Measurements from ENCODE around the gene LNPK. TPM values are rescaled to one million over a fixed set of nuclear protein-coding genes. Genes with fewer than 3 reads are reported as not detected.
"Not testable (repeated sequence)": the region's sequence is repeated elsewhere in the genome, so short reads cannot be mapped to it uniquely, and the experiment has no call there.

LNPK gene
- total and polyA plus RNA-seq, 4 experiments from 2014 or later = 17.5 to 31.3 (median 26.1) TPM

DNA sequence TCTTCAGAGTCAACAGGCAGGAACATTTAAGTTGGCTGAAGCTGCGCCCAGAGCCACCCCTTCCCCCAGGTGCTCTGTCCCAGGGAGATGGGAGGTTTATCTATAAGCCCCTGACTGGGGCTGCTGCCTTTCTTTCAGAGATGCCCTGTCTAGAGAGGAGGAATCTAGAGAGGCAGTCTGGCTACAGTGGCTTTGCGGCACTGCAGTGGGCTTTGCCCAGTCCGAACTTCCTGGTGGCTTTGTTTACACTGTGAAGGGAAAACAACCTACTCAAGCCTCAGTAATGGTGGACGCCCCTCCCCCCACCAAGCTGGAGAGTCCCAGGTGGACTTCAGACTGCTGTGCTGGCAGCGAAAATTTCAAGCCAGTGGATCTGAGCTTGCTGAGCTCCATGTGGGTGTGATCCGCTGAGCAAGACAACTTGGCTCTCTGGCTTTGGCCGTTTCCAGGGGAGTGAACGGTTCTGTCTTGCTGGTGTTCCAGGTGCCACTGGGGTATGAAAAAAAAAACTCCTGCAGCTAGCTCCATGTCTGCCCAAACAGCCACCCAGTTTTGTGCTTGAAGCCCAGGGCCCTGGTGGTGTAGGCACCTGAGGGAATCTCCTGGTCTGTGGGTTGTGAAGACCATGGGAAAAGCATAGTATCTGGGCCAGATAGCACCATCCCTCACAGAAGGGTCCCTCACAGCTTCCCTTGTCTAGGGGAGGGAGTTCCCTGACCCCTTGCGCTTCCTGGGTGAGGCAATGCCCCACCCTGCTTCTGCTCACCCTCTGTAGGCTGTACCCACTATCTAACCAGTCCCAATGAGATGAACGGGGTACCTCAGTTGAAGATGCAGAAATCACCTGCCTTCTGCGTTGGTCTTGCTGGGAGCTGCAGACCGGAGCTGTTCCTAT, 88.0 kb downstream of the LNPK start:
- H3K4me3 Mint-ChIP-seq; intact Hi-C loops (cut with micrococcal nuclease); H3K36me3 Mint-ChIP-seq; CTCF ChIA-PET (ENCODE audit: partially characterized antibody); H3K4me1 Mint-ChIP-seq; H3K36me3 ChIP-seq (ENCODE audit: insufficient read depth, low read length); H3K4me3 ChIP-seq (ENCODE audit: low read length in 2 of 2); H3K27ac Mint-ChIP-seq; H3K27me3 ChIP-seq (ENCODE audit: insufficient read depth, low read length); DNase-seq; H3K9me3 Mint-ChIP-seq; H3K4me1 ChIP-seq (ENCODE audit: insufficient read depth, low read length); H3K27ac ChIP-seq (ENCODE audit: low read depth, low read length); H3K9me3 ChIP-seq (ENCODE audit: control insufficient read depth in 1 of 2, low read length in 2 of 2); POLR2A ChIA-PET (ENCODE audit: partially characterized antibody): not testable (repeated sequence)
- peaks cover 9 to 11% of the 10 kb centered on the region in 2 donors for H3K27me3 Mint-ChIP-seq

DNA sequence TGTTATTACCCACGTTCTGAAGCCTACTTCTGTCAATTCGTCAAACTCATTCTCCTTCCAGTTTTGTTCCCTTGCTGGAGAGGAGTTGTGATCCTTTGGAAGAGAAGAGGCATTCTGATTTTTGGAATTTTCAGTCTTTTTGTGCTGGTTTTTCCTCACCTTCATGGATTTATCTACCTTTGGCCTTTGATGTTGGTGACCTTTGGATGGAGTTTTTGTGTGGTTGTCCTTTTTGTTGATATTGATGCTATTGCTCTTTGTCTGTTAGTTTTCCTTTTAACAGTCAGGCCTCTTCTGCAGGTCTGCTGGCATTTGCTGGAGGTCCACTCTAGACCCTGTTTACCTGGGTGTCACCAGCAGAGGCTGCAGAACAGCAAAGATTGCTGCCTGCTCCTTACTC, 88.8 kb downstream of the LNPK start:
- H3K36me3 Mint-ChIP-seq; H3K4me3 Mint-ChIP-seq; H3K27ac Mint-ChIP-seq; POLR2A ChIA-PET (ENCODE audit: partially characterized antibody); H3K4me1 Mint-ChIP-seq; DNase-seq; H3K36me3 ChIP-seq (ENCODE audit: insufficient read depth, low read length); H3K27ac ChIP-seq (ENCODE audit: low read depth, low read length); intact Hi-C loops (cut with micrococcal nuclease); H3K27me3 ChIP-seq (ENCODE audit: insufficient read depth, low read length); H3K4me1 ChIP-seq (ENCODE audit: insufficient read depth, low read length); H3K9me3 ChIP-seq (ENCODE audit: control insufficient read depth in 1 of 2, low read length in 2 of 2); H3K4me3 ChIP-seq (ENCODE audit: low read length in 2 of 2); CTCF ChIA-PET (ENCODE audit: partially characterized antibody); H3K9me3 Mint-ChIP-seq: not testable (repeated sequence)
- peaks cover 11 to 14% of the 10 kb centered on the region in 2 donors for H3K27me3 Mint-ChIP-seq

DNA sequence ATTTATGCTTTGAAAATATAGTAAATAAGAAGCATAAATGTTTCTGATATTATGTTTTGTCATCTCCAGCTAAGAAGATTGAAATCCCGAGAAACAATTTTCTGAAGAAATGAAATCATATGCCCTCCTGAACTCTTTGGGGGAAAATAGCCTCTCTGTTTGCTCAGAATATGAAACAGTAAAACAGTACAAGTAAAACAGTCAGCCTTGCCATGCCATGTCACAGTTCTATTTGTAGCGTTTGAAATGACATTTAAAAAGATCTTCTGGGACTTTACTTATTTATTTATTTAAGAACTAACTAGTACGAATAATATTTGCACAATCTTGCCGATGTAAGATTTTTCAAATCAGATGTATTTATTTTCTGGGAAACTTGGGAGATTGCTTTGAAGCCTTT, 98.0 kb downstream of the LNPK start:
- no peak overlapping the region for H3K4me3 Mint-ChIP-seq
- H3K9me3 Mint-ChIP-seq = peaks cover 0 to 4% (median 0%) of the 10 kb centered on the region in 8 donors
- no peak overlapping the region for H3K27ac Mint-ChIP-seq

DNA sequence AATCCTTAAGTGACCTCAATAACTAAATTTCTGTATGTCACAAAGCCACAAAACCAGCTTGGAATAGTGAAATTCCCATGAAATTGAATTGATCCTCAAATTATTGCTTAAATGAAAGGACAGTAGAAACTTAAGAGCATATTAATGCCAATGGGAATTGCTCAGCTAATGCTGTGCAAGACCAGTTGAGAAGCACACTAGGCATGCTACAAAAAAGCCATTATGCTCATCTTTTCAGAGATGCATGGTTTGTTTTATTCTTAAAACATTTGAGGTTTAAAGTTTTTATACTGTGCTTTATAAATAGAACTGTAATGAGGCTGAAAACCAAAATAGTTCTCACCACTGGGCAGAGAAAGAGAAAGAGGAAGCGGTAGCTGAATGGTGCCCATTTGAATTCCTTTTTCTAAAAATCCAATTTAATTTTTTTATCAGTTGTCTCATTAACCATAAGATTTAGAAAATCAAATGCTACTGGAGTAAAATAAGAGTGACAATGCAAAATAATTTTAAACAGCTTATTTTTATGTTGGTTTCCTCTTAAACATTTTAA, 98.6 kb downstream of the LNPK start:
- Mint-ChIP-seq H3K27ac (no peak overlapping the region), H3K36me3 (no peaks in the 10 kb centered on the region), H3K4me1 (no peaks in the 10 kb centered on the region), H3K4me3 (no peak overlapping the region), H3K9me3 (peaks cover 0 to 4% (median 0%) of the 10 kb centered on the region in 8 donors), H3K27me3 (peaks cover 11 to 22% of the 10 kb centered on the region in 2 donors)
- Histone ChIP-seq H3K36me3 (ENCODE audit: insufficient read depth, low read length) (no peaks in the 10 kb centered on the region), H3K9me3 (ENCODE audit: control insufficient read depth in 1 of 2, low read length in 2 of 2) (no peaks in the 10 kb centered on the region), H3K4me1 (ENCODE audit: insufficient read depth, low read length) (no peaks in the 10 kb centered on the region), H3K27me3 (ENCODE audit: insufficient read depth, low read length) (no peaks in the 10 kb centered on the region), H3K4me3 (ENCODE audit: low read length in 2 of 2) (no peak overlapping the region), H3K27ac (ENCODE audit: low read depth, low read length) (no peak overlapping the region)
- POLR2A ChIA-PET (ENCODE audit: partially characterized antibody) = no interaction called here
- intact Hi-C loops (cut with micrococcal nuclease) = no loop called here
- no peak for DNase-seq
- CTCF ChIA-PET (ENCODE audit: partially characterized antibody) = no interaction called here

More for the DNA sequence above, 98.0 kb downstream of the LNPK start:
- no peaks in the 10 kb centered on the region for H3K9me3 ChIP-seq (ENCODE audit: control insufficient read depth in 1 of 2, low read length in 2 of 2)
- no peak overlapping the region for H3K4me3 ChIP-seq (ENCODE audit: low read length in 2 of 2)
- H3K4me1 ChIP-seq (ENCODE audit: insufficient read depth, low read length) = no peaks in the 10 kb centered on the region
- H3K27ac ChIP-seq (ENCODE audit: low read depth, low read length) = no peak overlapping the region
- intact Hi-C loops (cut with micrococcal nuclease) = no loop called here
- ChIA-PET POLR2A (ENCODE audit: partially characterized antibody) (no interaction called here), CTCF (ENCODE audit: partially characterized antibody) (no interaction called here)
- Mint-ChIP-seq H3K36me3 (no peaks in the 10 kb centered on the region), H3K27me3 (peaks cover 12 to 22% of the 10 kb centered on the region in 2 donors), H3K4me1 (no peaks in the 10 kb centered on the region)
- H3K36me3 ChIP-seq (ENCODE audit: insufficient read depth, low read length) = no peaks in the 10 kb centered on the region
- H3K27me3 ChIP-seq (ENCODE audit: insufficient read depth, low read length) = no peaks in the 10 kb centered on the region
- DNase-seq = no peak

DNA sequence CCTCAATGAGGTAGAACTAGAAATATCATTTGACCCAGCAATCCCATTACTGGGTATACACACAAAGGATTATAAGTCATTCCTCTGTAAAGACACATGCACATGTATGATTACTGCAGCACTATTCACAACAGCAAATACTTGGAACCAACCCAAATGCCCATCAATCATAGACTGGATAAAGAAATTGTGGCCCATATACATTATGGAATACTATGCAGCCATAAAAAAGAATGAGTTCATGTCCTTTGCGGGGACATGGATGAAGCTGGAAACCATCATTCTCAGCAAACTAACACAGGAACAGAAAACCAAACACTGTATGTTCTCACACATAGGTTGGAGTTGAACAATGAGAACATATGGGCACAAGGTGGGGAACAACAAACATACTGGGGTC, 106.1 kb downstream of the LNPK start:
- H3K9me3 Mint-ChIP-seq = not testable (repeated sequence)

DNA sequence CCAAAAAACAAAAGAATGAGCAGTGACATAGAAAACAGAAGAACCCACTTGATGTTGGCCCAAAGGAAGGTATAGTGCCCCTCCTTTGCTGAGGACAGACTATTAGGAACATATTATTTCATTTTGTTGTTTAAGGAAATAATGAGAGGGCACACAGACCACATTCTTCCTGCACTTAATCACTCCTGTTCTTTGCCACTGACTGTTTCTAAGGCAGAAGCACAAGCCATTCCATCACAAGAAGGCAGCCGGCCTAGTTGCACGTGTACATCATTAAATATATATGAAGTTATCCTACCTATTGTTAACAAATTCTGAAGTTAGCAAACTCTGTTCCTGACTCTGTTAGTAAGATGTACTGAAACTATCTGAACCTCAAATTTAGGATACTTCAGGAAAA, 110.0 kb downstream of the LNPK start:
- no peak for DNase-seq
- H3K4me3 Mint-ChIP-seq = no peak overlapping the region
- H3K36me3 Mint-ChIP-seq = no peaks in the 10 kb centered on the region
- H3K27ac ChIP-seq (ENCODE audit: low read depth, low read length) = no peak overlapping the region
- no peaks in the 10 kb centered on the region for H3K4me1 Mint-ChIP-seq
- no peak overlapping the region for H3K27ac Mint-ChIP-seq
- intact Hi-C loops (cut with micrococcal nuclease) = no loop called here
- H3K9me3 ChIP-seq (ENCODE audit: control insufficient read depth in 1 of 2, low read length in 2 of 2) = no peaks in the 10 kb centered on the region
- no peak overlapping the region for H3K4me3 ChIP-seq (ENCODE audit: low read length in 2 of 2)
- H3K9me3 Mint-ChIP-seq = peaks cover 0 to 8% (median 0%) of the 10 kb centered on the region in 8 donors
- H3K27me3 Mint-ChIP-seq = peaks cover 9 to 10% of the 10 kb centered on the region in 2 donors
- ChIA-PET POLR2A (ENCODE audit: partially characterized antibody) (no interaction called here), CTCF (ENCODE audit: partially characterized antibody) (no interaction called here)
- no peaks in the 10 kb centered on the region for H3K27me3 ChIP-seq (ENCODE audit: insufficient read depth, low read length)
- no peaks in the 10 kb centered on the region for H3K36me3 ChIP-seq (ENCODE audit: insufficient read depth, low read length)
- H3K4me1 ChIP-seq (ENCODE audit: insufficient read depth, low read length) = no peaks in the 10 kb centered on the region

More for the DNA sequence above, 106.1 kb downstream of the LNPK start:
- H3K36me3 ChIP-seq (ENCODE audit: insufficient read depth, low read length); H3K9me3 ChIP-seq (ENCODE audit: control insufficient read depth in 1 of 2, low read length in 2 of 2); intact Hi-C loops (cut with micrococcal nuclease); H3K4me1 ChIP-seq (ENCODE audit: insufficient read depth, low read length); DNase-seq; H3K27me3 Mint-ChIP-seq; H3K4me3 Mint-ChIP-seq; H3K27ac Mint-ChIP-seq; POLR2A ChIA-PET (ENCODE audit: partially characterized antibody); CTCF ChIA-PET (ENCODE audit: partially characterized antibody); H3K27me3 ChIP-seq (ENCODE audit: insufficient read depth, low read length); H3K4me3 ChIP-seq (ENCODE audit: low read length in 2 of 2); H3K4me1 Mint-ChIP-seq; H3K36me3 Mint-ChIP-seq; H3K27ac ChIP-seq (ENCODE audit: low read depth, low read length): not testable (repeated sequence)

DNA sequence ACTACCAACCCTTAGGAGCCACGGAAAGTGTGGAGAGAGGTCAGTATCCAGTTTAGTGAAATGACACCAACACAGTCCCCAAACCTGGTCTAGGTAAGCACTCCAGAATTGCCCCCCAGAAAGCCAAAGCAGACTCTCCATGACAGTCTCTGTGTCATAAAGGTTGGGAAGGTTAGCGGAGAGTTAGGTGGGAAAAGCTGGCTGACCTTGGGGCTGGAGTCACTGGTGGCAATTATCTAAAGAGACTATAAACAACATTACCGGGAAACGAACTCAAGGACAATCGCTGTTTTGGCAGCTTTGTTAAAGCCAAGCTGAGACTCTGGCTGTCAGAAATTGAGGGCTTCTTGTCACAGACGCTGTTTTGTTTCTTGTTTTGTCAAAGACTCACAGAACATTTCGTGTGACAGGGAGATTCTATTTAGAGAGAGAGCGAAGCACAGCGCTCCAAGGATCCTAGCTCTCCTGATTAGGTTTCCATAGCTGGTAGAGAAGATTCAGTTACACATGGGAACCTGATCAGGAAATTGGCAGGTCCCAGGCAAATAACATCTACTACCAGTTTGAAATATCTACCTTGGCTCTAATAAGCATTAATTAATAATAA, 111.3 kb downstream of the LNPK start:
- Mint-ChIP-seq H3K9me3 (peaks cover 0 to 2% (median 0%) of the 10 kb centered on the region in 8 donors), H3K4me3 (no peak overlapping the region), H3K27ac (no peak overlapping the region), H3K4me1 (no peaks in the 10 kb centered on the region), H3K36me3 (no peaks in the 10 kb centered on the region), H3K27me3 (peaks cover 10 to 12% of the 10 kb centered on the region in 2 donors)
- Histone ChIP-seq H3K27me3 (ENCODE audit: insufficient read depth, low read length) (no peaks in the 10 kb centered on the region), H3K4me3 (ENCODE audit: low read length in 2 of 2) (no peak overlapping the region), H3K27ac (ENCODE audit: low read depth, low read length) (no peak overlapping the region), H3K4me1 (ENCODE audit: insufficient read depth, low read length) (no peaks in the 10 kb centered on the region), H3K36me3 (ENCODE audit: insufficient read depth, low read length) (no peaks in the 10 kb centered on the region), H3K9me3 (ENCODE audit: control insufficient read depth in 1 of 2, low read length in 2 of 2) (no peaks in the 10 kb centered on the region)
- ChIA-PET CTCF (ENCODE audit: partially characterized antibody) (no interaction called here), POLR2A (ENCODE audit: partially characterized antibody) (no interaction called here)
- no peak for DNase-seq
- intact Hi-C loops (cut with micrococcal nuclease) = no loop called here
